ENCODE data around the gene DCLRE1B.

- TF ChIP-seq CTCF (IDR thresholded peaks at IDR 0.05) (no peak), POLR2A (IDR thresholded peaks at IDR 0.05) (no peak)
Observed at GRCh38 chr1:113905435-113905861, 322 bp downstream of the DCLRE1B start.
